CD4-positive, alpha-beta T cell (primary cell): ENCODE results near the gene MAPK11. TPM values are rescaled to one million over a fixed set of nuclear protein-coding genes. Genes with fewer than 3 reads are reported as not detected.

ENCODE experiments used
- ATAC-seq: fragments of 200-7000 bp; cut with Tn5 transposase; one replicate; pipeline ENCODE4 v1.10.0; 2022; ENCODE audit warnings: mild to moderate bottlenecking; ENCODE audit not compliant: poor library complexity
- CTCF ChIA-PET: fragments of 350-600 bp; sonication (Branson Sonifier 250); formaldehyde crosslinking; loops from one replicate; lab custom pipeline; 2021; ENCODE audit warnings: antibody characterized with exemption, inconsistent platforms; lab: Charles Lee
- POLR2A ChIA-PET: fragments of 350-600 bp; sonication (Branson Sonifier 250); formaldehyde crosslinking; loops from one replicate; lab custom pipeline; 2021; ENCODE audit warnings: antibody characterized with exemption, inconsistent platforms; lab: Charles Lee
- DNase-seq, 14 experiments: peaks; one replicate each; pipeline ENCODE4 v3.0.0-alpha.2; 2013 to 2020; ENCODE audit warnings: mixed read lengths in 2 of 14
- H3K27ac ChIP-seq, 2 donors: one replicate each; pipeline versions ENCODE4 v1.5.1 to v1.7.0; 2013; ENCODE audit warnings: low read length in 2 of 2, low read depth in 1 of 2, mild to moderate bottlenecking in 1 of 2
- H3K27me3 ChIP-seq, 2 experiments: 1 replicate in 1 of 2; 2 replicates in 1 of 2; pipeline versions ENCODE4 v1.6.1 to v1.7.0; 2013; ENCODE audit warnings: low read length in 2 of 2, control low read depth in 1 of 2, mild to moderate bottlenecking in 1 of 2, moderate library complexity in 1 of 2; ENCODE audit not compliant: insufficient read depth in 2 of 2, control insufficient read depth in 1 of 2
- H3K36me3 ChIP-seq: one replicate; pipeline ENCODE4 v1.6.1; 2013; ENCODE audit warnings: low read length, control low read depth; ENCODE audit not compliant: insufficient read depth
- H3K4me1 ChIP-seq: one replicate; pipeline ENCODE4 v1.6.1; 2013; ENCODE audit warnings: low read length, control low read depth; ENCODE audit not compliant: insufficient read depth
- H3K4me3 ChIP-seq: one replicate; pipeline ENCODE4 v1.5.1; 2013; ENCODE audit warnings: mild to moderate bottlenecking, low read length, moderate library complexity
- H3K9me3 ChIP-seq, 2 experiments: 1 replicate in 1 of 2; 2 replicates in 1 of 2; pipeline versions ENCODE4 v1.6.1 to v1.7.0; 2013; ENCODE audit warnings: low read length in 2 of 2, mild to moderate bottlenecking in 2 of 2, control low read depth in 1 of 2, moderate library complexity in 1 of 2; ENCODE audit not compliant: control insufficient read depth in 1 of 2, insufficient read depth in 1 of 2
- H3K27ac Mint-ChIP-seq: one replicate; pipeline ENCODE4 v1.8.0; 2020; ENCODE audit warnings: mixed read lengths
- H3K27me3 Mint-ChIP-seq: one replicate; pipeline ENCODE4 v1.8.0; 2021; ENCODE audit warnings: mixed read lengths
- H3K36me3 Mint-ChIP-seq: one replicate; pipeline ENCODE4 v1.8.0; 2021; ENCODE audit warnings: low read depth, mixed read lengths
- H3K4me1 Mint-ChIP-seq: one replicate; pipeline ENCODE4 v1.8.0; 2021; ENCODE audit warnings: low read depth, mixed read lengths
- H3K4me3 Mint-ChIP-seq: one replicate; pipeline ENCODE4 v1.8.0; 2020; ENCODE audit warnings: mild to moderate bottlenecking, mixed read lengths
- H3K9me3 Mint-ChIP-seq: one replicate; pipeline ENCODE4 v1.8.0; 2020; ENCODE audit warnings: mixed read lengths
- intact Hi-C, 2 experiments: fragments of 100-400 bp; cut with DNase I in 1 of 2; cut with micrococcal nuclease in 1 of 2; formaldehyde crosslinking; loops; one replicate each; pipeline versions ENCODE4 v1.15.1 to v1.9.0; 2023 to 2025; cut with DNase I, micrococcal nuclease
- total RNA-seq, 174 experiments: library from RNA in 2 of 174; stranded (reverse) in 2 of 174; gene quantifications; one replicate each; pipeline ENCODE4 v1.2.3 and lab custom pipeline; 2021 to 2026
- TF ChIP-seq, protein P1 (sequence below): fragments of 200-600 bp; IDR thresholded peaks from one replicate; pipeline ENCODE4 v1.8.0; 2022; ENCODE audit warnings: antibody characterized with exemption, mild to moderate bottlenecking

MAPK11 gene
- total RNA-seq, 2 experiments from 2014 or later = 4.2 to 4.9 TPM

- Mint-ChIP-seq H3K27me3 (peaks cover 3% of the 10 kb centered on the region), H3K4me3 (no peak overlapping the region), H3K27ac (no peak overlapping the region), H3K4me1 (no peaks in the 10 kb centered on the region), H3K36me3 (no peaks in the 10 kb centered on the region), H3K9me3 (no peaks in the 10 kb centered on the region)
- intact Hi-C loops = no loop called here
- peaks cover 0 to 4% of the 10 kb centered on the region in 2 experiments for H3K9me3 ChIP-seq
- DNase-seq = no peak
- TF ChIP-seq, protein P1, sequence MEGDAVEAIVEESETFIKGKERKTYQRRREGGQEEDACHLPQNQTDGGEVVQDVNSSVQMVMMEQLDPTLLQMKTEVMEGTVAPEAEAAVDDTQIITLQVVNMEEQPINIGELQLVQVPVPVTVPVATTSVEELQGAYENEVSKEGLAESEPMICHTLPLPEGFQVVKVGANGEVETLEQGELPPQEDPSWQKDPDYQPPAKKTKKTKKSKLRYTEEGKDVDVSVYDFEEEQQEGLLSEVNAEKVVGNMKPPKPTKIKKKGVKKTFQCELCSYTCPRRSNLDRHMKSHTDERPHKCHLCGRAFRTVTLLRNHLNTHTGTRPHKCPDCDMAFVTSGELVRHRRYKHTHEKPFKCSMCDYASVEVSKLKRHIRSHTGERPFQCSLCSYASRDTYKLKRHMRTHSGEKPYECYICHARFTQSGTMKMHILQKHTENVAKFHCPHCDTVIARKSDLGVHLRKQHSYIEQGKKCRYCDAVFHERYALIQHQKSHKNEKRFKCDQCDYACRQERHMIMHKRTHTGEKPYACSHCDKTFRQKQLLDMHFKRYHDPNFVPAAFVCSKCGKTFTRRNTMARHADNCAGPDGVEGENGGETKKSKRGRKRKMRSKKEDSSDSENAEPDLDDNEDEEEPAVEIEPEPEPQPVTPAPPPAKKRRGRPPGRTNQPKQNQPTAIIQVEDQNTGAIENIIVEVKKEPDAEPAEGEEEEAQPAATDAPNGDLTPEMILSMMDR = no peak
- H3K27me3 ChIP-seq = peaks cover 5 to 15% of the 10 kb centered on the region in 2 experiments
- H3K4me3 ChIP-seq = no peak overlapping the region
- no peak for ATAC-seq
- H3K4me1 ChIP-seq = no peaks in the 10 kb centered on the region
- no peak overlapping the region for H3K27ac ChIP-seq
- H3K36me3 ChIP-seq = no peaks in the 10 kb centered on the region
- POLR2A ChIA-PET = no interaction called here
- CTCF ChIA-PET = no interaction called here
Observed at GRCh38 chr22:50286275-50286674, 16.1 kb upstream of the MAPK11 start.

DNA sequence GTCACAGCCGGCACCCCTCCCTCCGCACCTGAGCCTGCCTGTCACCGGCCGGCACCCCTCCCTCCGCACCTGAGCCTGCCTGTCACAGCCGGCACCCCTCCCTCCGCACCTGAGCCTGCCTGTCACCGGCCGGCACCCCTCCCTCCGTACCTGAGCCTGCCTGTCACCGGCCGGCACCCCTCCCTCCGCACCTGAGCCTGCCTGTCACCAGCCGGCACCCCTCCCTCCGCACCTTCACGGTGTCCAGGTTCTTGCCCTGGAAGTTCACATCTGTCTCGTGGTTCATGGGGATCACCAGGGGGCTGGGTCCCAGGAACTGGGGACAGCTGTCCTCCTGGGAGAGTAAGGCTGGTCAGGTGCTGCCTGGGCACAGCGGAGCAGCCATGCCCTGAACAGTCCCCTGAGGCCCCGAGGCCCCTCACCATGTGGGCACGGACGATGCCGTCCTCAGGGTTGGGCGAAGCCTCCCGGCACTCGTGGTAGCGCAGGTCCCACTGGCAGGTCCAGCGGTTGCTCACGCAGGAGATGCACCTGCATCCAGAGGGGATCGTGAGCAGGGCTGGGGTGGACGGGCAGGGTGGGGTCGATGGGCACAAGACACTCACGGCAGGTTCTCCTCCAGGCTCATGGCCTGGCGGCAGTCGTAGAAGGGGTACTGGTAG is 15.5 kb upstream of the MAPK11 start:
- no peak overlapping the region for H3K4me3 ChIP-seq
- intact Hi-C loops = no loop called here
- no peaks in the 10 kb centered on the region for H3K36me3 ChIP-seq
- no peak overlapping the region for H3K4me3 Mint-ChIP-seq
- ChIA-PET CTCF (no interaction called here), POLR2A (no interaction called here)
- peaks cover 0 to 9% of the 10 kb centered on the region in 2 experiments for H3K27me3 ChIP-seq
- H3K9me3 ChIP-seq = no peaks in the 10 kb centered on the region
- ATAC-seq = no peak
- H3K4me1 ChIP-seq = no peaks in the 10 kb centered on the region
- H3K4me1 Mint-ChIP-seq = no peaks in the 10 kb centered on the region
- no peaks in the 10 kb centered on the region for H3K36me3 Mint-ChIP-seq
- H3K27ac ChIP-seq = no peak overlapping the region
- no peak overlapping the region for H3K27ac Mint-ChIP-seq
- no peaks in the 10 kb centered on the region for H3K9me3 Mint-ChIP-seq
- TF ChIP-seq, protein P1 = no peak
- H3K27me3 Mint-ChIP-seq = no peaks in the 10 kb centered on the region
- no peak for DNase-seq

GRCh38 chr22:50284479-50284878 is 14.3 kb upstream of the MAPK11 start:
- ATAC-seq = no peak
- Histone ChIP-seq H3K4me3 (no peak overlapping the region), H3K4me1 (no peaks in the 10 kb centered on the region), H3K27ac (no peak overlapping the region), H3K27me3 (no peaks in the 10 kb centered on the region), H3K36me3 (no peaks in the 10 kb centered on the region), H3K9me3 (no peaks in the 10 kb centered on the region)
- Mint-ChIP-seq H3K27me3 (no peaks in the 10 kb centered on the region), H3K27ac (no peak overlapping the region), H3K4me3 (no peak overlapping the region), H3K9me3 (no peaks in the 10 kb centered on the region), H3K4me1 (no peaks in the 10 kb centered on the region), H3K36me3 (no peaks in the 10 kb centered on the region)
- intact Hi-C loops = no loop called here
- no peak for DNase-seq
- POLR2A ChIA-PET = no interaction called here
- TF ChIP-seq, protein P1 = no peak
- CTCF ChIA-PET = no interaction called here
